GM12891 (cell line): ENCODE results near the gene MTG2.

Experiments used
- DNase-seq: peaks from one replicate; pipeline ENCODE4 v3.0.0; 2011; ENCODE audit warnings: low spot score; ENCODE audit not compliant: insufficient read length
- FAIRE-seq: peaks from 2 replicates; lab custom pipeline; 2011; peaks lifted over from hg19 to GRCh38; lab: Jason Lieb, UNC
- PAX5 ChIP-seq: IDR thresholded peaks from 2 replicates; pipeline ENCODE4 v1.6.1; 2011; ENCODE audit warnings: low read length, moderate library complexity, mild to moderate bottlenecking; ENCODE audit not compliant: insufficient read depth, severe bottlenecking
- POLR2A ChIP-seq: IDR thresholded peaks from 2 replicates; pipeline ENCODE4 v1.6.1; 2011; ENCODE audit warnings: low read depth, low read length, control low read depth
- POLR2AphosphoS5 ChIP-seq: IDR thresholded peaks from 2 replicates; pipeline ENCODE4 v1.6.1; 2011; ENCODE audit warnings: low read depth, low read length, control low read depth
- POU2F2 ChIP-seq: IDR thresholded peaks from 2 replicates; pipeline ENCODE4 v1.6.1; 2011; ENCODE audit warnings: low read depth, mild to moderate bottlenecking, control low read depth, low read length, moderate library complexity
- SPI1 ChIP-seq: IDR thresholded peaks from 2 replicates; pipeline ENCODE4 v1.6.1; 2011; ENCODE audit warnings: low read depth, low read length, control low read depth
- TAF1 ChIP-seq: IDR thresholded peaks from 2 replicates; pipeline ENCODE4 v1.6.1; 2011; ENCODE audit warnings: low read depth, low read length, control low read depth

MTG2 gene

DNA sequence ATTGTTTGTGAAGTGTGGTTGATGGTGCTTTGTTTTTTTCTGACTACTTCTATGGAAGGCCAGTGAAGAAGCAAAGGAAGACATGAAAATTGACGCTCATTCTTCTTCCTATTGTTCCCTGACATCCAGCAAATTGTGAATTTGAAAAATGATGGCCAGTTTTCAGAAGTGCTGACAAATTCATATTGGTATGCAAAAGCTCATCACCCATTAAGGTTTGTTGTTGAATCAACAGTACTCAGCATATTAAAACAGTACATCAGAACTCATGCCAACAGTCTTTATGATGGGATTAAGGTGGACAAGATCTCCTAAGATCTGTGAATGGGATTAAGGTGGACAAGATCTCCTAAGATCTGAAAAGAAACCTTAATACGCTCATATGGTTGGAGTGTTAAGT, 1.0 kb upstream of the MTG2 start:
- FAIRE-seq (no peak), DNase-seq (no peak)
- no peak for TF ChIP-seq SPI1

DNA sequence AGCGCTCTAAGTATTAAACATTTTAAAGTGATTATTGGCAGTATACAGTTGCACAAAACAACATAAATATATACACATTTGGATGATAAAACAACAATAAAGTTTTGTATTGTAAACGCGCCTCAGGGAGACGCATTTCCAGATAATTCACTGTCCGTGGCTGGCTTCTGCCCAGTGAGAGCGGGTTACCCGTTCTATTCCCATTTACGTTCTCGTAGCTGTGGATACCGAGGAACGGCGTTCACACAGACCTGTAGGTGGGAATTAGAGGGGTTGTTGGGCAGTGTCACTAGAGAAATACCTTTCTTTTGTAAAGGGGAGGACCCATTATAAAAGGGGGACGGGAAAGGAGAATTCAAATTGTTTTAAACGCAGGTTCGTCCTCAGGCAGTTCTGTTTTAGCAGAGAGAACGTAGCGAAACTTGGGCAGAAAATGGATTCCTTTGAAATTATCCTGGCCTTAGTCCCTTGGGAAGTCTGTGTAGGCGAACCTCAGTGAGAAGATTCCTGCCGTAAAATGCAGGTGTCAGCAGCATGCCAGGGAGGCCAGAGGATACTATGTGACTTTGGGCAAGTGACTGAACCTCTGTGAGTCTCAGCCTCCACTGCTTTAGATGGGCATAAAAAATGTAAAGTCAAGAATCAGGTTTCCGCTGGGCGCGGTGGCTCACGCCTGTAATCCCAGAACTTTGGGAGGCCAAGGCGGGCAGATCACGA, 756 bp downstream of the MTG2 start:
- FAIRE-seq (no peak), DNase-seq (no peak)
- TF ChIP-seq POLR2AphosphoS5 = no peak
- TF ChIP-seq PAX5 = no peak
- TF ChIP-seq POLR2A = no peak
- TF ChIP-seq SPI1 = no peak
- no peak for TF ChIP-seq POU2F2
- TF ChIP-seq TAF1 = no peak

DNA sequence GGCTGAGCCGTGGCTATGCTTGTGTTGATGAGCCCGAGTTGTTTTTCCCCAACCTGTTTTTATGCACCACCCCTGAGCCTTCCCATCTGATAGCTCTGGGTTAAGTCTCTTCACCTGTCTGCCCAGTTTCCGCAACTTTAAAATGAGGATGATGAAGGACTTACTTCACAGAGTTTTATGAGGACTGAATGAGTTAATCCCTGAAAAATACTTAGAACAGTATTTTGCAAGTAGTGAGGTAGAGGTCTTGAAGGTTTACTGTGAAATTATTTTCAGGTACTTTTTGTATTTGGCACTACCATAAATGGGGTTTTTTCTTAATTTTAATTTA, 3.2 kb downstream of the MTG2 start:
- TF ChIP-seq POLR2A (no peak), POU2F2 (no peak), PAX5 (no peak), SPI1 (no peak), TAF1 (no peak), POLR2AphosphoS5 (no peak)
- DNase-seq = no peak
- FAIRE-seq = no peak

DNA sequence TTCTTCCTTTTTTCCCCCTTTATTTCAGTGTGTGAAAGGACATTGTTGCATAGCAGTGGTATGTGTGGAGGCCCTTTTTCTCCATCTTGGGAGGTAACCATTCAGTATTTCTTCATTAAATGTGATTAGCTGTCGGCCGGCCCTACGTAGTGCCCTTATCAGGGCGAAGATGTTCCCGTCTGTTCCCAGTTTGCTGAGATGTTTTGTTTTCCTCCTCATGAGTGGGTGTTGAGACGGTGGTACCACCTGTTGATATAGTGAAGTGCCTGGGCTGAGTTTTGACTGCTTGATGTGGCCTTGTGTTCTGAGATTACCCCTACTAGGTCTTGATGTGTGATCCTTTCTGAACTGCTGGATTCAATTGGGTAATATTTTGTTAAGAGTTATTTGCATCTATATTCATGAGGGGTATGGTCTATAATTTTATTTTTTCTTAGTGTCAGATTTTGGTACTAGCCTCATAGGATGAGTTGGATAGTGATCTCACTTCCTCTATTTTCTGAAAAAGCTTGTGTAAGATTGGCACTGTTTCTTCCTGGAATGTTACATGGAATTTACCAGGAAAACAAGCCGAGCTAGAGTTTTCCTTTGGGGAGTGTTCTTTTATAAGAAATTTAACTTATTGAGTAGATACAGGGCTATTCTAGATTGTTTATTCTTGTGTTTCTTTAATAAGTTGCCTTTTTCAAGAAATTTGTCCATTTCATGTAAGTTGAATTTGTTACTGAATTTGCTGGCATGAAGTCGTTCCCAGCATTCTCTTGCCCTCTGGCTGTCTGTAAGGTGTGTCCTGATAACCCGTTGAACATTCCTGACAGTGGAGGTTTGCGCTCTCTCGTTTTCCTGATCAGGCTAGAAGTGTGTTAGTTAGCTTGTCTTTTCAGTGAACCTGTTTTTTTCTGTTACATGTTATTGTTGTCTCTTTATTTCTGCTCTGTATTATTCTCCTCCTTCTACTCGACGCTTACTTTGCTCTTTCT, 4.3 kb downstream of the MTG2 start:
- FAIRE-seq = no peak
- no peak for DNase-seq
- TF ChIP-seq PAX5 (no peak), SPI1 (peak; percentile 65), POU2F2 (no peak), POLR2A (no peak)

DNA sequence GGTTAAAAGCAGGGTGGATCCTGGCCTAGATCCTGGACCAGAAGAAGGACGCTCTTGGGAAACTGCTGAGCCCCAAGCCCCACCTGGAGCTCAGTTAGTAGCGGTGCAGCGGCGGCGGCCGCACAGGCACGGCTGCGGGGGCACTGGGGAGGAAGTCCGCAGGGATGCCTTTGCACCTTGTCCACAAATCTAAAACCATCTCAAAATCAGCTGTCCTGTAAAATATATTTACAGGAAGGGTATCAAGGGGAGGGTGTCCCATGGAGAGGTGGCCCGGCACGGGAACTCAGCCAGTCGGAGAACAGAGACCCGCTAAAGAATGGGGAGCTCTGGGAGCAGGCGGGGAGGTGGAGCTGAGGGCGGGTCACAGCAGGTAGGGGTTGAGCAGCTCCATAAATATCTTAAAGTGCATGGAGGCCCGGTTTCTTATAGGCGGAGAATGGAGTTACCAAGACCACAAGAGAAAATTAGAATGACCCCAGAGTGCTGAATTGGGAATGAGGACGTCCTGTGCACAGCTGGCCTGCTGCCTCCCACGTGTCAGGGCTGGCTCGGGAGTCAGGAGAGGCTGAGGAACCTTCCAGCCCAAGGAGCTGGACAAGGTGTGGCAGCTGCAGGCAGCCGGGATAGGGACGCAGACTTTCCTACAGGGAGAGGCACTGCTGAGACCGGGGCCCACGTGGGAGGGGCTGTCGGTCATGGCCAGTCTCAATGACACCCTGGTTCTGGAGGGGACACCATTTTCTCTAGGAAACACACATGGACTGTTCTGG, 8.0 kb downstream of the MTG2 start:
- FAIRE-seq = no peak
- no peak for DNase-seq
- TF ChIP-seq TAF1 (no peak), PAX5 (no peak), POU2F2 (no peak)

DNA sequence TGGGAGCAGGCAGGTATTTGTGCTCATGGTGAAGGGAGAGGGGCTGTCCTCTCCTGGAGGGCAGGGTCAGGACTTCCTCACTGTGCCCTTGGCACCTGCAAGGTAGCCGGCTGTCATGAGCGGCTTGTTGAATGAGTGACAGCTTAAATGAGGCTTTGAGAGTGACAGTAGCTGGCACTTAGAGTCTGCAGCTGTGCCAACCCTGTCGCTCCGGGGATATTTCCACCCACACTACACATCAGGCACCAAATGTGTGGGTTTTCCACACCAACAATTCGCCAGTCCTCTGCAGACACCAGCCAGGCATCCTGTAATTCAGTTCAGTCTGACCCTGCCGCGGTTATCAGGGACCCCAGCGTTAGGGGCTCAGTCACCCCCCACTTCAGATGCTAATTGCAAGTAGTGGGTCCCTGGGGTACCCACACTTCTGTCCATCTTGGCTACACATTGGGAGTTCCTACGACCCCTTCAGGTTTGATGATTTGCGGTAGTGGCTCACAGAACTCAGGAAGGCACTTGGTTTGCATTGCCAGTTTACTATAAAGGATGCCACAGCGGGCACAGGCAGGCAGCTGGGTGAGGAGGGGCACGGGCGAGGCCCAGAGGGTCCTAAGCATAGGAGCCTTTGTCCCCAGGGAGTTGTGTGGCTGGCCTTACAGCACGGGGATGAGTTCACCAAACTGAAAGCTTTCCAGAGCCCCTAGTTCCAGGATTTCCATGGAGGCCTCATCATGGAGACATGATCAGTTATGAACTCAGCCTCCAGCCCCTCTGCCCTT, 9.1 kb downstream of the MTG2 start:
- FAIRE-seq (no peak), DNase-seq (no peak)
- TF ChIP-seq TAF1 = no peak
- TF ChIP-seq POLR2AphosphoS5 = no peak
- TF ChIP-seq SPI1 = no peak
- no peak for TF ChIP-seq POLR2A
- no peak for TF ChIP-seq PAX5
- no peak for TF ChIP-seq POU2F2

DNA sequence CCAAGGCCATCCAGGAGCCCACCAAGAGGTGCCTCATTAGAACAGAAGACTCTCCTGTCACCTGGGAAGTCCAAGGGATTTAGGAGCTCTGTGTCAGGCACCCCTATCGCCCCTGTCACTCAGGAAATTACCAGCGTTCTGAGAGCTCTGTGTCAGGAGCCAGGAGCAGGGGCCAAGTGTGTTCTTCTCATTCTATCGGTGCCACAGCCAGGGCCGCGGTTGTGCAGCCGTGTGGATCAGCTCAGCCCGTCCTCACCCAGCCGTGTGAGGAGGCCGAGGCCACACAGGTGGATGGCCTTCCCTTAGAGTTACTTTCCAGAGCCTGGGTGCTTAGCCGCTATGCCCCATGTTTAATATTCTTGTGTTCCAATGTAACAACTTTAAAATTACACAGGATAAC, 9.8 kb downstream of the MTG2 start:
- FAIRE-seq (no peak), DNase-seq (no peak)
- TF ChIP-seq POU2F2 = no peak
- no peak for TF ChIP-seq POLR2A
- TF ChIP-seq POLR2AphosphoS5 = no peak
- no peak for TF ChIP-seq PAX5
- TF ChIP-seq SPI1 = no peak
- TF ChIP-seq TAF1 = no peak

DNA sequence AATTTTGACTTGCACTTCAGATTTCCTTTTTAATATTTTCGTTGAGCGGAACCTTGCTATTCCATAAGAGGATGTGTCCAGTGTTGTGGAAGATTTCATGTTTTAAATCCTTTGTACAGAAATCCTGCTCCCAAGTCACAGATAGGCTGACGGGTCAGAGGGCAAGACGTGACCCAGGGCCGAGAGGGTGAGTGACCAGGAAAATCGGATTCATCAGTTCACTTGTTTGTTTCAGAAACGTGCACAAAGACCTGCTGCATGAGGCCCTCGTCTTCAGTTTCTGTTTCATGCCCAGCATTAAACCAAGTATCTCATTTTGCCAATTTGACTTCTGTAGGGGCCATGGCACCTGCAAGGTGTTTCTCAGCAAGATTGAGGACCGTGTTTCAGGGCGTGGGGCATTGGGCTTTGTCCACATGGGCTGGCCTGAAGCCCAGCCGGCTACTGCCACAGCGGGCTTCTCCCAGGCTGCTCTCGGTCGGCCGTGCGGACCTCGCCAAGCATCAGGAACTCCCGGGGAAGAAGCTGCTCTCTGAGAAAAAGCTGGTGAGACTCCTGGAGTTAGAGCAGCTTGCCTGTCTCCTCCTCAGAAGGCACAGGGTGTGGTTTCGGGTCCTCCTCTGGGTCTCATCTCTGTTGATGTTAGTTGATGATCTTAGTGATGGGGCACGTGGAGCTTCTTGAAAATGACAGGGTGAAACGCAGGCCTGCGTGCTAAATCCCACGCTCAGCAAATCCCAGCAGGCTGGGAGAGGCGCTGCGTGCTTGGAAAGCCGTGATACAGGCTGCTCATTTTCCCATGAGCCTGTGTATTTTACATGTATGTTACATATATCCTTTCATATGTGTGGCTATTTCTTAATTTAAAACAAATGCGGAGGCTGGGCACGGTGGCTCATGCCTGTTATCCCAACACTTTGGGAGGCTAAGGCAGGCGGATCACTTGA, 10.5 kb downstream of the MTG2 start:
- no peak for DNase-seq
- FAIRE-seq = no peak
- no peak for TF ChIP-seq PAX5
- TF ChIP-seq SPI1 = no peak
- no peak for TF ChIP-seq POU2F2
- no peak for TF ChIP-seq TAF1
- TF ChIP-seq POLR2A = no peak
- TF ChIP-seq POLR2AphosphoS5 = no peak
